Measurements from ENCODE around the gene FRMD4B.

Gene FRMD4B

DNA sequence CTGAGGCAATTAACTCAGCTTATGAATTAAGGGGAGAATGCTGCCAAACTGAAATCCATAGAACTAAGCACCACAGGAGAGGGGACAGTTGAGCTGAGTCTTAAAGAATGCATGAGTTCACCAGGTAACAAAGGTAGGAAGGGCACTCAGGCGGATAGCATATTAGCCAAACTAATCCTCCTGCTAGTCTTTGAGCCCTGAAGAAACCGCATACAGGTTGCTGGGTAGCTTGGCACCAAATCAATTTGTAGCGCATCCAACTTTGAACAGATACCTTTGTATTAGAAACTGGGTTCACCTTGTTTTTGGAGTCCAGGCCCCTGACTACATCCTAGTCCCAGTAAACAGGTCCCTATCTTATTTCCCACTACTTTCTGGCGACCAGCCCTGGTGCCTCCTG is 93.7 kb downstream of the FRMD4B start:
- TF ChIP-seq, protein P1, sequence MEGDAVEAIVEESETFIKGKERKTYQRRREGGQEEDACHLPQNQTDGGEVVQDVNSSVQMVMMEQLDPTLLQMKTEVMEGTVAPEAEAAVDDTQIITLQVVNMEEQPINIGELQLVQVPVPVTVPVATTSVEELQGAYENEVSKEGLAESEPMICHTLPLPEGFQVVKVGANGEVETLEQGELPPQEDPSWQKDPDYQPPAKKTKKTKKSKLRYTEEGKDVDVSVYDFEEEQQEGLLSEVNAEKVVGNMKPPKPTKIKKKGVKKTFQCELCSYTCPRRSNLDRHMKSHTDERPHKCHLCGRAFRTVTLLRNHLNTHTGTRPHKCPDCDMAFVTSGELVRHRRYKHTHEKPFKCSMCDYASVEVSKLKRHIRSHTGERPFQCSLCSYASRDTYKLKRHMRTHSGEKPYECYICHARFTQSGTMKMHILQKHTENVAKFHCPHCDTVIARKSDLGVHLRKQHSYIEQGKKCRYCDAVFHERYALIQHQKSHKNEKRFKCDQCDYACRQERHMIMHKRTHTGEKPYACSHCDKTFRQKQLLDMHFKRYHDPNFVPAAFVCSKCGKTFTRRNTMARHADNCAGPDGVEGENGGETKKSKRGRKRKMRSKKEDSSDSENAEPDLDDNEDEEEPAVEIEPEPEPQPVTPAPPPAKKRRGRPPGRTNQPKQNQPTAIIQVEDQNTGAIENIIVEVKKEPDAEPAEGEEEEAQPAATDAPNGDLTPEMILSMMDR (IDR thresholded peaks at IDR 0.05; ENCODE audit: insufficient read depth, low read length, poor library complexity, severe bottlenecking), result no peak
- H3K27me3 ChIP-seq (replicated peaks; ENCODE audit: control insufficient read depth, insufficient read depth, low read length), result no peaks in the 10 kb centered on the region
- H3K36me3 ChIP-seq (ENCODE audit: control insufficient read depth, insufficient read depth, low read length), result no peaks in the 10 kb centered on the region
- DNase-seq (ENCODE audit: extremely low read depth, insufficient read length), result no peak
- H3K4me3 ChIP-seq (replicated peaks; ENCODE audit: low read depth, low read length), result no peak overlapping the region

DNA sequence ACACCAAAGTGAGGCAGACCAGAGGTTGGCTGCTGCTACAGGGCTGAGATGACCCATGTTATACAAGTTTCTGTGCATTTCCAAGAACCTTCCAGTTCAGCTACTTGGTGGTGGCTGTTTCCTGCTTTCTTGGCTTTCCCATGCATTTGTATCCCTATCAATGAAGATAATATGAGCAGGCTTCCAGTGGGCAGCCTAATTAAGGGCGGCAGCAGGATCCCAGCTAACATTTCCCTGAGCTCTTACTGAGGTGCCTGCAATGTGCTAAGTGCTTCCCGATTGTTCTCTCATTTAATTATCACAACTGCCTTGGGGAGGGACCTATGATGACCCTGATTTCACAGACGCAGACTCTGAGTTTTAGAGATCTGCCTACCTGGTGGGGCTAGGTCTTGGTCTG is 95.5 kb downstream of the FRMD4B start:
- no peak for DNase-seq (ENCODE audit: extremely low read depth, insufficient read length)
- Histone ChIP-seq H3K27me3 (replicated peaks; ENCODE audit: control insufficient read depth, insufficient read depth, low read length) (no peaks in the 10 kb centered on the region), H3K4me3 (replicated peaks; ENCODE audit: low read depth, low read length) (no peak overlapping the region), H3K36me3 (ENCODE audit: control insufficient read depth, insufficient read depth, low read length) (no peaks in the 10 kb centered on the region)
- TF ChIP-seq, protein P1 (IDR thresholded peaks at IDR 0.05; ENCODE audit: insufficient read depth, low read length, poor library complexity, severe bottlenecking), result no peak

DNA sequence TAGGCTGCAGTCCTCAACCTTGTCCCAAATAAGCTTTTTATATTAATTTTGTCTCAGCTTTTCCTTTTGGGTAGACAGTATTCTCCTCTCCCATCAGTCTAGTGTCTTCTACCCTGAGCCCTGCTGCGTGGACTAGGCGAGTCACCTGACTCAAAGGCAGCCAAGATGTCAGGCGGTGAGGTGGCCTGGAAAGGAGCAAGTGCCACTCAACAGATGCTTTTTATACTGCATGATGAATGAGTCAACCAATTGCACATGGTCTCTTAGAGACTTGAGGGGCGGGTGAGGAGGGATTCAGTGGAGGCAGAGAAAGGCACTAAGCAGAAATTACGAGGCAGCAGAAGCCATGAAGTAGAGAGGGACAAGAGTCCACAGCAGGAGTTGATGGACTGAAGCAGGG is 95.9 kb downstream of the FRMD4B start:
- Histone ChIP-seq H3K36me3 (ENCODE audit: control insufficient read depth, insufficient read depth, low read length) (no peaks in the 10 kb centered on the region), H3K4me3 (replicated peaks; ENCODE audit: low read depth, low read length) (no peak overlapping the region), H3K27me3 (replicated peaks; ENCODE audit: control insufficient read depth, insufficient read depth, low read length) (no peaks in the 10 kb centered on the region)
- DNase-seq (ENCODE audit: extremely low read depth, insufficient read length), result no peak
- TF ChIP-seq, protein P1 (IDR thresholded peaks at IDR 0.05; ENCODE audit: insufficient read depth, low read length, poor library complexity, severe bottlenecking), result no peak

DNA sequence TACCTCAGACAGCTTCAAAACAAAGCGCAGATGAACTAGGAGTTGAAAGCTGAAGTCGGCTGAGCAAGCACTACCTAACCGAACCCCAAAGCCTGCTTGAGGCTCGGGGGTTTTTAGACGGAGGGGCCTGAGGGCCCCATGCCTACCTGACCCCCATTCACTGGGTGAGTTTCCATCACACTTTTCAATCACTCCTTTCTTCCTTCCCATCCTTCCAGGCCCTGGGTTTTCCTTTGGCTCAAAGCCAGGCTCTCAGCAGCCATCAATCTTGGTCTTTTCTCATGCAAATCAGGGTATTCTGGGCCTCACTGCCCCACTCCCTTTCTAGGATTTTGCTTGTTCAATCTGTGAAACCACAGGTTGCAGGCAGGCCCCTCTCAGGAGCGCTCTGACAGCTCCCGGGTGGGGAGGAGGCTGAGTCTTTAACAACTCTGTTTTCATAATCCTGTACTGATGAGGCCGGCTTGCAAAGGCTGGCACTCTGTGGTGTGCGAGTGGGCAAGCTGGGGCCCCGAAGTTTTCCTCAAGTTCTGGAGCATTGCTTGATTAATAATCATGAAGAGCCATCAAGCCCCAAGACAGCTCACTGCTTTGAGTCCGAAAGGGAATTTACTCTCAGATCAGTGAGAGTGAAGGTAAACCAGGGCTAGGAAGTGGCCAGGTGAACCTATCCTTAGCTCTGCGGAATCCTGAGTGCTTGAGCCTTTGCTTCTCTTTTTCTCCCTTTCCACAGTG is 97.6 kb downstream of the FRMD4B start:
- DNase-seq (ENCODE audit: extremely low read depth, insufficient read length), result peak; percentile 55

GRCh38 chr3:69283913-69284611 is 101.8 kb downstream of the FRMD4B start:
- DNase-seq (ENCODE audit: extremely low read depth, insufficient read length), result no peak
- Histone ChIP-seq H3K36me3 (ENCODE audit: control insufficient read depth, insufficient read depth, low read length) (no peaks in the 10 kb centered on the region), H3K27me3 (replicated peaks; ENCODE audit: control insufficient read depth, insufficient read depth, low read length) (no peaks in the 10 kb centered on the region), H3K4me3 (replicated peaks; ENCODE audit: low read depth, low read length) (no peak overlapping the region)
- TF ChIP-seq, protein P1 (IDR thresholded peaks at IDR 0.05; ENCODE audit: insufficient read depth, low read length, poor library complexity, severe bottlenecking), result no peak

More for the DNA sequence above, 97.6 kb downstream of the FRMD4B start:
- TF ChIP-seq, protein P1 (IDR thresholded peaks at IDR 0.05; ENCODE audit: insufficient read depth, low read length, poor library complexity, severe bottlenecking), result no peak
- Histone ChIP-seq H3K36me3 (ENCODE audit: control insufficient read depth, insufficient read depth, low read length) (no peaks in the 10 kb centered on the region), H3K4me3 (replicated peaks; ENCODE audit: low read depth, low read length) (no peak overlapping the region), H3K27me3 (replicated peaks; ENCODE audit: control insufficient read depth, insufficient read depth, low read length) (no peaks in the 10 kb centered on the region)

Data from GM06990 (cell line).